Body of pancreas (tissue), 4 donors: ENCODE data around the gene FOXK2. TPM values are rescaled to one million over a fixed set of nuclear protein-coding genes. Genes with fewer than 3 reads are reported as not detected.

Experiments
- ATAC-seq: fragments of 150-250 bp; one replicate; pipeline ENCODE4 v1.9.1; 2016
- DNase-seq, 4 donors: peaks; one replicate each; pipeline ENCODE4 v3.0.0-alpha.2; 2019
- H3K27ac ChIP-seq, 4 donors: fragments of 200-600 bp; sonication (generic); 1 replicate in 3 of 4; 2 replicates in 1 of 4; pipeline versions ENCODE4 v1.5.1 to v1.6.1; 2016 to 2019; ENCODE audit warnings: mild to moderate bottlenecking in 1 of 4, mixed read lengths in 1 of 4, moderate library complexity in 1 of 4
- H3K27me3 ChIP-seq, 2 donors: fragments of 200-600 bp; sonication (generic); one replicate each; pipeline ENCODE4 v1.6.0; 2016; ENCODE audit warnings: mild to moderate bottlenecking in 1 of 2
- H3K36me3 ChIP-seq, 2 donors: fragments of 200-600 bp; sonication (generic); replicated peaks in 1 of 2; 2 replicates each; pipeline ENCODE4 v1.5.1; 2016; ENCODE audit warnings: low read depth in 2 of 2; ENCODE audit not compliant: insufficient read depth in 1 of 2
- H3K4me1 ChIP-seq: fragments of 200-600 bp; sonication (generic); one replicate; pipeline ENCODE4 v1.6.0; 2016
- H3K4me3 ChIP-seq, 2 donors: fragments of 200-600 bp; sonication (generic); 1 replicate in 1 of 2; 2 replicates in 1 of 2; pipeline ENCODE4 v1.5.1; 2016 to 2019
- H3K9me3 ChIP-seq, 3 donors: fragments of 200-600 bp; sonication (generic); 1 replicate in 2 of 3; 2 replicates in 1 of 3; pipeline ENCODE4 v1.5.1; 2016
- POLR2A ChIP-seq, 3 donors: fragments of 450-650 bp; IDR thresholded peaks; one replicate each; pipeline ENCODE4 v1.6.1; 2016; ENCODE audit warnings: antibody characterized with exemption in 3 of 3, mild to moderate bottlenecking in 2 of 3
- WGBS, 2 donors: methylation state at CpG; one replicate each; pipeline ENCODE4 v1.1.5; 2017; 5-methylcytosine and 5-hydroxymethylcytosine counted together
- intact Hi-C: fragments of 100-400 bp; cut with DNase I; formaldehyde crosslinking; loops from one replicate; pipeline ENCODE4 v1.15.1; 2023
- total RNA-seq, 2 donors: library from RNA; depleted of rRNA; stranded (reverse); fragments of >200 nt; gene quantifications; one replicate each; pipeline ENCODE4 v1.1.0, GENCODE V29; 2016
- TF ChIP-seq, protein P1 (sequence below), 7 experiments: fragments of 450-650 bp in 4 of 7; fragments of 200-600 bp in 3 of 7; sonication (generic) in 3 of 7; IDR thresholded peaks; one replicate each; pipeline ENCODE4 v1.5.1; 2016 to 2019; ENCODE audit warnings: antibody characterized with exemption in 7 of 7

The FOXK2 gene
- total RNA-seq, 2 donors from 2014 or later, result 10.6 to 25.1 TPM

DNA sequence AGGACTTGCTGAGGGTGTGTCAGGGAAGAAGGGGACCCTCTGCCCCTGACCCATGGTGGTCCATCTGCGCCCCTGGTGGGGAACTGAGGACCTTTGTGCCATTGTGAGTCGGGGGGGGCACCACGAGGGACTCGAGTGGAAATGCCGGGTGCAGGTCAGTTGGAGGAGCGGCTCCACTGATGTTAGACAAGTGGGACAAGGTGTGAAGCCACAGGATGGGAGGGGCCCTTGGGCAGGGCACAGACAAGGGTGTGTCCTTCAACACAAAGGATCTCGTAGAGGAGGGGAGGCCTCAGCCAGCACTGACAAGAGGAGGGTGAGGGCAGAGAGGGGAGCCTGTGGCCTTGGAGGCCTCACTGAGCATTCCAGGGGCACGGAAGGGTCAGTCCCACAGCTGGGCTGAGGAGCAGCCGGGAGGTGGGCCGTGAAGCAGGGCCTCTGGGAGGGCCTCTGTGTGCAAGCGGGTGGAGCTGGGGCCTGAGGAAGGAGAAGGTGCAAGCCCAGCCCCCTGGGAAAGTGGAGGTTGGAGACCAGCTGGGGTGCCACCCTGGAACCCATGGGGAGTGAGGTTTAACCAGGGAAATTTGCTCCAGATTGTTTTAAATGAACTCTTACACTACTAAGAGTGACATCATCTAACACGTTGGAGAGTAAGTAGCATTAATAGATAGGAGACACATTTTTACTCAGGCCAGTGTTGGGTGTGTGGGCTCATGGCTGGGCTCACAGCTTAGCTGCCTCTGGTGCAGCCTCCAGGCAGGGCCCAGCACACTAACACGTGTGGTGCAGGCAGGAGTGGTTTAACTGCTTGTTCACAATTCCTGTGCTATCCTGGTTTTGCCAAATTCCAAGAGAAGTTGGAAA, 33.1 kb upstream of the FOXK2 start:
- WGBS, 2 donors, result 81 to 91% methylated on average over 13 of the region's 13 CpGs
- Histone ChIP-seq H3K4me3 (no peak overlapping the region), H3K36me3 (peaks cover 5 to 28% of the 10 kb centered on the region in 2 donors), H3K9me3 (no peaks in the 10 kb centered on the region), H3K27ac (no peak overlapping the region), H3K4me1 (no peaks in the 10 kb centered on the region), H3K27me3 (no peaks in the 10 kb centered on the region)
- intact Hi-C loops, result no loop called here
- no peak for ATAC-seq
- TF ChIP-seq, protein P1, sequence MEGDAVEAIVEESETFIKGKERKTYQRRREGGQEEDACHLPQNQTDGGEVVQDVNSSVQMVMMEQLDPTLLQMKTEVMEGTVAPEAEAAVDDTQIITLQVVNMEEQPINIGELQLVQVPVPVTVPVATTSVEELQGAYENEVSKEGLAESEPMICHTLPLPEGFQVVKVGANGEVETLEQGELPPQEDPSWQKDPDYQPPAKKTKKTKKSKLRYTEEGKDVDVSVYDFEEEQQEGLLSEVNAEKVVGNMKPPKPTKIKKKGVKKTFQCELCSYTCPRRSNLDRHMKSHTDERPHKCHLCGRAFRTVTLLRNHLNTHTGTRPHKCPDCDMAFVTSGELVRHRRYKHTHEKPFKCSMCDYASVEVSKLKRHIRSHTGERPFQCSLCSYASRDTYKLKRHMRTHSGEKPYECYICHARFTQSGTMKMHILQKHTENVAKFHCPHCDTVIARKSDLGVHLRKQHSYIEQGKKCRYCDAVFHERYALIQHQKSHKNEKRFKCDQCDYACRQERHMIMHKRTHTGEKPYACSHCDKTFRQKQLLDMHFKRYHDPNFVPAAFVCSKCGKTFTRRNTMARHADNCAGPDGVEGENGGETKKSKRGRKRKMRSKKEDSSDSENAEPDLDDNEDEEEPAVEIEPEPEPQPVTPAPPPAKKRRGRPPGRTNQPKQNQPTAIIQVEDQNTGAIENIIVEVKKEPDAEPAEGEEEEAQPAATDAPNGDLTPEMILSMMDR (IDR thresholded peaks at IDR 0.05), result no peak
- TF ChIP-seq POLR2A (IDR thresholded peaks at IDR 0.05), result no peak
- DNase-seq, result no peak

GRCh38 chr17:82487910-82488309, 31.6 kb upstream of the FOXK2 start:
- ATAC-seq (no peak), DNase-seq (no peak)
- Histone ChIP-seq H3K9me3 (no peaks in the 10 kb centered on the region), H3K4me1 (no peaks in the 10 kb centered on the region), H3K27me3 (no peaks in the 10 kb centered on the region), H3K4me3 (no peak overlapping the region), H3K27ac (no peak overlapping the region), H3K36me3 (peaks cover 5 to 28% of the 10 kb centered on the region in 2 donors)
- 89 to 99% methylated on average over 5 to 14 of the region's 14 CpGs for WGBS, 2 donors
- no peak for TF ChIP-seq POLR2A (IDR thresholded peaks at IDR 0.05)
- TF ChIP-seq, protein P1 (IDR thresholded peaks at IDR 0.05), result no peak
- intact Hi-C loops, result no loop called here

- TF ChIP-seq, protein P1 (IDR thresholded peaks at IDR 0.05), result no peak
- no peak for TF ChIP-seq POLR2A (IDR thresholded peaks at IDR 0.05)
- WGBS, 2 donors, result 73 to 76% methylated on average over 7 to 8 of the region's 8 CpGs
- Histone ChIP-seq H3K9me3 (no peaks in the 10 kb centered on the region), H3K4me1 (peaks cover 2% of the 10 kb centered on the region), H3K27me3 (no peaks in the 10 kb centered on the region), H3K27ac (no peak overlapping the region), H3K4me3 (no peak overlapping the region), H3K36me3 (peaks cover 5 to 21% of the 10 kb centered on the region in 2 donors)
- ATAC-seq, result no peak
- intact Hi-C loops, result no loop called here
- no peak for DNase-seq
These were observed 30.4 kb upstream of the FOXK2 start for GRCh38 chr17:82489117-82489516.

DNA sequence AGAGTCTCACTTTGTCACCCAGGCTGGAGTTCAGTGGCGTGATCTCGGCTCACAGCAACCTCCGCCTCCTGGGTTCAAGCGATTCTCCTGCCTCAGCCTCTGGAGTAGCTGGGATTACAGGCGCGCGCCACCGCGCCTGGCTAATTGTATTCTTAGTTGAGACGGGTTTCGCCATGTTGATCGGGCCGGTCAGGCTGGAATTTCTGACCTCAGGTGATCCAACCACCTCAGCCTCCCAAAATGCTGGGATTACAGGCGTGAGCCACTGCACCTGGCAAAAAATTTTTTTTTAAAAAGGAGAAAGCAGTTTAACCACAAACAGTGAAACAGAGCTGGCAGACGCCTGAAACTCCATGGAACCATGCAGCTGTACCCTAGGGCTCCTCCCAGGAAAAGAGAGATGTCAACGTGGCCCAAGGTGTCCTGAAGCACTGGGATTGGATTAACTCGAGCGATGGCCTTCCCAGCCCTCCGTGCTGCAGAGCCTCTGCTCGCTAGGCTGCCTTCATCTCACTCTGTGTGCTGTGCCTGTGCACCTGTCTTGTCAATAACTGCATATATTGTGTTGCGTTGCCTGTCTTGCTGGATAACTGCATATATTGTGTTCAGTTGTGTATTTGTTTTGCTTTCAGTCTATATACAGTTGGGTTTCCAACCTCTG, 29.6 kb upstream of the FOXK2 start:
- Histone ChIP-seq H3K36me3 (peaks cover 0 to 13% of the 10 kb centered on the region in 2 donors), H3K4me3 (no peak overlapping the region), H3K4me1 (peaks cover 6% of the 10 kb centered on the region), H3K9me3 (no peaks in the 10 kb centered on the region), H3K27me3 (no peaks in the 10 kb centered on the region), H3K27ac (no peak overlapping the region)
- 86 to 93% methylated on average over 19 to 21 of the region's 21 CpGs for WGBS, 2 donors
- ATAC-seq (no peak), DNase-seq (no peak)
- no peak for TF ChIP-seq POLR2A (IDR thresholded peaks at IDR 0.05)
- TF ChIP-seq, protein P1 (IDR thresholded peaks at IDR 0.05), result no peak
- intact Hi-C loops, result no loop called here
